Vagina (tissue), 2 donors: ENCODE results near the gene NT5DC1.

ENCODE experiments used
- CTCF ChIP-seq, 3 experiments: fragments of 450-650 bp in 2 of 3; fragments of 200-600 bp in 1 of 3; sonication (generic) in 1 of 3; IDR thresholded peaks; one replicate each; pipeline ENCODE4 v1.5.1; 2017 to 2019; ENCODE audit warnings: antibody characterized with exemption in 3 of 3, mild to moderate bottlenecking in 2 of 3, moderate library complexity in 2 of 3
- POLR2A ChIP-seq, 2 donors: fragments of 450-650 bp; IDR thresholded peaks; one replicate each; pipeline ENCODE4 v1.6.1; 2017; ENCODE audit warnings: antibody characterized with exemption in 2 of 2, mild to moderate bottlenecking in 2 of 2, moderate library complexity in 2 of 2

- TF ChIP-seq POLR2A (IDR thresholded peaks at IDR 0.05) (no peak), CTCF (IDR thresholded peaks at IDR 0.05) (no peak)
Measured at GRCh38 chr6:116258520-116258919, 157.9 kb downstream of the NT5DC1 start.
